ENCODE measurements around the gene PRKN.

The PRKN gene

GRCh38 chr6:162090734-162091133 is 636.8 kb downstream of the PRKN start:
- no peak for DNase-seq

GRCh38 chr6:162088091-162088490 is 639.5 kb downstream of the PRKN start:
- no peak for DNase-seq

- DNase-seq, result no peak
Measured at GRCh38 chr6:162085561-162085960, 642.0 kb downstream of the PRKN start.

GRCh38 chr6:162082520-162082919 is 645.0 kb downstream of the PRKN start:
- no peak for DNase-seq

- DNase-seq, result no peak
Measured at GRCh38 chr6:162078667-162079066, 648.9 kb downstream of the PRKN start.

- DNase-seq, result no peak
Measured at GRCh38 chr6:162078126-162078525, 649.4 kb downstream of the PRKN start.

GRCh38 chr6:162076816-162077215 is 650.8 kb downstream of the PRKN start:
- no peak for DNase-seq

GRCh38 chr6:162074641-162075275 is 652.8 kb downstream of the PRKN start:
- no peak for DNase-seq

- DNase-seq, result no peak
Measured at GRCh38 chr6:162070639-162071038, 656.9 kb downstream of the PRKN start.

GRCh38 chr6:162069995-162070394 is 657.6 kb downstream of the PRKN start:
- no peak for DNase-seq

GRCh38 chr6:162068340-162068739 is 659.2 kb downstream of the PRKN start:
- DNase-seq, result no peak

- no peak for DNase-seq
Measured at GRCh38 chr6:162063666-162064065, 663.9 kb downstream of the PRKN start.

- DNase-seq, result no peak
Measured at GRCh38 chr6:162058281-162058875, 669.2 kb downstream of the PRKN start.

- no peak for DNase-seq
Measured at GRCh38 chr6:162056745-162057144, 670.8 kb downstream of the PRKN start.

GRCh38 chr6:162056061-162056460 is 671.5 kb downstream of the PRKN start:
- DNase-seq, result no peak

- no peak for DNase-seq
Measured at GRCh38 chr6:162055365-162055764, 672.2 kb downstream of the PRKN start.

- no peak for DNase-seq
Measured at GRCh38 chr6:162053084-162053483, 674.5 kb downstream of the PRKN start.

GRCh38 chr6:162050579-162050978 is 677.0 kb downstream of the PRKN start:
- no peak for DNase-seq

GRCh38 chr6:162046324-162046723 is 681.2 kb downstream of the PRKN start:
- no peak for DNase-seq

GRCh38 chr6:162032620-162033019 is 694.9 kb downstream of the PRKN start:
- no peak for DNase-seq

GRCh38 chr6:162029873-162030576 is 697.5 kb downstream of the PRKN start:
- DNase-seq, result no peak

GRCh38 chr6:162026843-162027242 is 700.7 kb downstream of the PRKN start:
- no peak for DNase-seq

- no peak for DNase-seq
Measured at GRCh38 chr6:162026031-162026430, 701.5 kb downstream of the PRKN start.

- no peak for DNase-seq
Measured at GRCh38 chr6:162019349-162019748, 708.2 kb downstream of the PRKN start.

All from stimulated activated CD4-positive, alpha-beta T cell treated with anti-CD3 and anti-CD28 coated beads, Interleukin-4, amount 100 ng/mL, for 4 hours (primary cell).